H54 (cell line): Measurements from ENCODE around the gene SRRM4.

ENCODE experiments used
- DNase-seq: peaks from one replicate; pipeline ENCODE4 v3.0.0; 2011; ENCODE audit warnings: low spot score, mixed read lengths; ENCODE audit not compliant: insufficient read length
- FAIRE-seq: peaks from 3 replicates; lab custom pipeline; 2011; peaks lifted over from hg19 to GRCh38; lab: Jason Lieb, UNC
- POLR2A ChIP-seq: IDR thresholded peaks from 2 replicates; pipeline ENCODE4 v1.6.1; 2011; ENCODE audit warnings: low read depth, mild to moderate bottlenecking, low read length

Gene SRRM4

DNA sequence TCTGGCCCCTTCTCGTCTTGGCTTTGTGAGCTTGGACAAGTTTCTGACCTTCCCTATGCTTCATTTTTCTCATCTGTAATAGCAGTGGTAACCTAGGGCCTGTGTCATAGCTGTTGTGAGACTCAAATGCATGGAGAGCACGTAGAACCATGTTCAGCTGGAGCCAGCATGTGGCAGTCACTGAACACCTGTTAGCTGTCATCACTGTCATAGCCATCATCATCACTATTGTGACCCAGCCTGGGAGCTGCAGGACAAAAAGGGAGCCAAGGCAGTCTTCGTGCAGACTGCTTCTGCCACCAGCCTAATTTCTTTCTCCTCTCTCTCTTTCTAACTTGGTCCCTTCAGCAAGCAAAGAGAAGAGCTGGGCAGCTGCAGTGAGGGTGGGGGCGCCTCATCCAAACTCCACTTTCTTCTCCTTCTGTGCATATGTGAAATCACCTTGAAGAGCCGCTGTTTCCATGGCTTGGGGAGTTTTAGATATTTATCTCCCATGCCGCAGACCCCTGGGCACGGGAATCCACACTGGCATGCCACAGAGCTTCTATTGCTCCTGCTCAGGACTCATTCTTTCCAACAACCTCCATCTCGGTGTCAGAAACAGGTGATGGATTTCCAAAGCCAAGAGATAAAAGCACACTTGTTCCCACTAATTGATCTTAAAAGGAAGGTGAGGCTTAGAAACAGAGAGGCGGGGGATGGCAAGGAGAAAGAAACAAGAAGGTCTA lies 87.0 kb downstream of the SRRM4 start:
- no peak for TF ChIP-seq POLR2A
- DNase-seq (no peak), FAIRE-seq (no peak)

DNA sequence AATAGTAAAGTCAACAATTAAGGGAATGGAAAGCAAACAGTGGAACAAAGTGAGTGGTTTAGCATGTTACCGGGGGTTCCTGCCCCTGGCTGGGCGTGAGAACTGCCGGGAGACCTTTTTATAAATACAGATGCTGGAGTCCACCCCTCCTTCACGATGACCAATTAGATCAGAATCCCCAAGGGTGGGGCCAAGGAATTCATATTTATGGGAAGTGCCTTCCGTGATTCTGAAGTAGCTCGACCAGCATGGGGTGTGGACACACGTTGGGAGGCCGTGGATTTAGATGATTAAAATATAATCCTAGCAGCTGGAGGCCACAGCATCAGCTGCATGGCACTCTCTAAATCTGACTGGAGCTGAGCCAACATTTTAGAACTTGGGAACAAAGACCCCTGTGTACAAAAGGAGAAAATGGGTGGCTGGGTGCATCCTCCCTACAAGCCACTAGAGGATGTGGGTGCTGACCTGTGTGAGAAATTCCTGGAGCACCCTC lies 87.9 kb downstream of the SRRM4 start:
- DNase-seq, result no peak
- FAIRE-seq, result no peak
- no peak for TF ChIP-seq POLR2A

- no peak for TF ChIP-seq POLR2A
- FAIRE-seq (no peak), DNase-seq (no peak)
These were observed 89.8 kb downstream of the SRRM4 start for GRCh38 chr12:119071176-119071575.

GRCh38 chr12:119071638-119072231 lies 90.4 kb downstream of the SRRM4 start:
- no peak for TF ChIP-seq POLR2A
- FAIRE-seq (no peak), DNase-seq (no peak)

GRCh38 chr12:119072440-119072839 lies 91.1 kb downstream of the SRRM4 start:
- no peak for DNase-seq
- TF ChIP-seq POLR2A, result no peak
- FAIRE-seq, result no peak

DNA sequence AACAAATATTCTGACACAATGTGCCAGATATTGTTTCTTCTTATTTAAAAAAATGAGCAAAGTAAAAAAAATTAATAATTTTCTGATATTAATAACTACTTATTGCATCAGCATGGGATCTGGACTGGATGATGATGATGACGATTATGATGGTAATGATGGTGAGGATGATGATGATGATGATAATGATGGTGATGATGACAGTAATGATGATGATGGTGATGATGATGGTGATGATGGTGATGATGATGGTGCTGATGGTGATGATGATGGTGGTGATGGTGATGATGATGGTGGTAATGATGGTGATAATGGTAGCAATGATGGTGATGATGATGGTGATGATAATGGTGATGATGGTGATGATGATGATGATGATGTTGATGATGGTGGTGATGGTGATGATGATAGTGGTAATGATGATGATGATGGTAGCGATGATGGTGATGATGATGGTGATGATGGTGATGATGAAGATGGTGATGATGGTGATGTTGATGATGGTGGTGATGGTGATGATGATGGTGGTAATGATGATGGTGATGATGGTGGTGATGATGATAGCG lies 94.0 kb downstream of the SRRM4 start:
- no peak for DNase-seq
- no peak for FAIRE-seq
- TF ChIP-seq POLR2A, result no peak

DNA sequence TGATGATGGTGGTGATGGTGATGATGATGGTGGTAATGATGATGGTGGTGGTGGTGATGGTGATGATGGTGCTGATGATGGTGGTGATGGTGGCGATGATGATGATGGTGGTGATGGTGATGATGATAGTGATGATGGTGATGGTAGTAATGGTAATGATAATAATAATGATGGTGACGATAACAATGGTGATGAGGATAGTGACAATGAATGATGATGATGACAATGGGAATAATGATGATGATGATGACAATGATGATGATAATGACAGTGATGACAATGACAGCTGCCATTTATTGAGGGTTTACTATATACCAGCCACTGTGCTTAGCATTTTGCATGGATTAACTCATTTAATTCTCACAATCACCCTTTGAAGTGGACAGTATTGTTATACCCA lies 94.6 kb downstream of the SRRM4 start:
- FAIRE-seq, result no peak
- TF ChIP-seq POLR2A, result no peak
- no peak for DNase-seq

DNA sequence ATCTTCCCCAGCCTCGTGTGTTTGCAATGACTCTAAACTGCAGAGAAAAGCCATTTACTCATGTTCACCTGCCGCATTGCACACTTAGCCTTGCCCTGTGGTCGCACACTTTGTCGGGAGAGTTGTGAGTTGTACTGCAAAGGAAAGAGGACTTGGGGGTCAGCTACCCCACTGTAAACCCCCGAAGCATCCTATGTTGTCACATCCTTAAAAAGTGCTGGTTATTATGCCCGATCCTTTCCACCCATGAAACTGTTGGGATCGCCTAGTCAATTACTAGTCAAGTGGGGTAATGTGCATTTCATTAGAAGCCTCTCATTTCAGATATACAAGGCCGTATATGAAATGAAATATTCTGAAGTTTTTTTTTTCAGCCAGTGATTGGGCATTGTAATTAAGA lies 98.2 kb downstream of the SRRM4 start:
- FAIRE-seq, result no peak
- DNase-seq, result no peak
- TF ChIP-seq POLR2A, result no peak

GRCh38 chr12:119082016-119082415 lies 100.7 kb downstream of the SRRM4 start:
- no peak for TF ChIP-seq POLR2A
- FAIRE-seq, result no peak
- no peak for DNase-seq

DNA sequence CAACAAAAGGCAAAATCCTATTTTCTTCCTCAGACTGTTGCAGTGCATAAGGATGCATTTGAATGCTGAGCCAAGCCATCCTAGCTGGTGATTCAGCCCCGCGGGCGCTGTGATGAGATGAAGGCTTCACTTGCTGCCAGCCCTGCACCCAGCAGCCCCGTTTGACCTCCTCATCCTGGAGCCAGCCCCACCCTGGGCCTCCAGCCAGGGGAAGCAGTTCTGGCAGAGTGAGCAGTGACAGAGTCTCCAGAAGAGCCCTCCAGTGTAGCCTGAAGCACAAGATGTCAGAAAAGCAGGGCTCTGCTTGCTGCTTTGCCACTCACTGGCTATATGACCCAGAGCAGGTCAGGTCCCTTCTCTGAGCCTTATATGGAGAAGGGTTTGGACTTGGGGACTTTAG lies 101.2 kb downstream of the SRRM4 start:
- TF ChIP-seq POLR2A, result no peak
- FAIRE-seq, result no peak
- no peak for DNase-seq

DNA sequence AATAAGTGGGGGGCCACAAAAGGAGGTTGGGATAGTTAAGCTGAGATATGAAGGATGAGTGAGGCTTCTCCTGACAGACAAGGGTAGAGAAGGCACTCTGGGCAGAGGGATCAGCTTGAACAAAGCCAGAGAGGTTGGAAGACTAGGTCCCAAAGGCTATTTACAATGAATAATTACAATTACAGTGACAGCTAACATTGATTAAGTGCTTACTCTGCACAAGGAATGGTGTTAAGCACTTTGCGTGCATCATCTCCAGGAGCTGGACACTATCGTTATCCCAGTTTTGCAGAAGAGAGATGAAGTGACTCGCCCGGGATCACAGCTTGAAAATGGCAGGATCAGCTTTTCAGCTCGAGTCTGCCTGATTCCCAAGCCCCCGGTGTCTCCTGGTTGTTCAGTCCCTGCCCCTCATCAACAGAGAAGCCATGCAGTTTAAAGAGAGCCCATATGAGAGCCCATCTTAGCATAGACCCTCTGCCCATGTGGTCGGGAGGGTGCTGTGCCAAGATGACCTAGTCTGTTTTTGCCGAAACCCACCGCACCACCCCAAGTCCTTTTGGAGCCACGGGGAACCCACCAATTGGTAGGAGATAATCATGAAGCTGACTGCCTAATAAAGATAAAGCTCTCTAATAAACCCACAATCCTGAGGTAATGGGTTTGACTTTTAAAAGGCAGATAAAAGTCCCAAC lies 107.5 kb downstream of the SRRM4 start:
- FAIRE-seq (no peak), DNase-seq (no peak)
- TF ChIP-seq POLR2A, result no peak

- FAIRE-seq, result no peak
- no peak for DNase-seq
These were observed 108.2 kb downstream of the SRRM4 start for GRCh38 chr12:119089380-119090013.

DNA sequence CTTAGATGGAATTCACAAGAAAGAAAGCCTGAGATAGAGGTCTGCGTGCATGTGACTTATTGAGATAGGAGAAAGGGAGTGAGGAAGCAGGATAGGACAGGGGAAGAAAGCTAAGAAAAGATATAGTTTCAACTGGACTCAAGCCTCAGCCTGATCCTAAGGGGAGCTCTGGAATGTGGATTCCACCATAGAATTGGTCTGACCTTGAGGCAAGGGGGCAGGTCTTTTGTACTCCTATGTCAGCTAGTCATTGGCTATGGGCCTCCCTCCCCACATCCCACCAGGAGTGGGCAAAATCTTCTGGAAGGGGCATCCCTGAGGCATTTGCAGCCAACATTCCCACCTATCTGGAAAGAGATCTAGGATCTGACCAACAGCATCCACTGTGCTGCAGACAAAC lies 108.9 kb downstream of the SRRM4 start:
- TF ChIP-seq POLR2A, result no peak
- no peak for DNase-seq
- FAIRE-seq, result no peak

More at GRCh38 chr12:119089380-119090013, 108.2 kb downstream of the SRRM4 start:
- no peak for TF ChIP-seq POLR2A
